Endothelial cell of umbilical vein (primary cell): ENCODE measurements around the gene TMSB10. TPM values are rescaled to one million over a fixed set of nuclear protein-coding genes. Genes with fewer than 3 reads are reported as not detected.

Experiments used
- BruUV-seq: library from RNA; stranded (reverse); fragments of 400-500 nt; replicated peaks from 2 replicates; lab custom pipeline; 2021; lab: Mats Ljungman, UMichigan
- CTCF ChIA-PET: fragments of 300-600, 350-600 bp; sonication (Branson Sonifier 250); formaldehyde crosslinking; loops from one replicate; lab custom pipeline; 2021; ENCODE audit warnings: antibody characterized with exemption, inconsistent platforms; lab: Charles Lee
- POLR2A ChIA-PET: fragments of 300-600, 350-600 bp; sonication (Branson Sonifier 250); formaldehyde crosslinking; loops from one replicate; lab custom pipeline; 2021; ENCODE audit warnings: antibody characterized with exemption, inconsistent platforms; lab: Charles Lee
- DNase-seq: peaks from one replicate; pipeline ENCODE4 v3.0.0-alpha.2; 2011; ENCODE audit warnings: low read depth, low spot score
- FAIRE-seq: peaks from 2 replicates; lab custom pipeline; 2011; peaks lifted over from hg19 to GRCh38; lab: Jason Lieb, UNC
- H2AFZ ChIP-seq: 2 replicates; pipeline ENCODE4 v1.6.0; 2012; ENCODE audit warnings: low read depth, low read length, control low read depth, inconsistent platforms
- H3K27ac ChIP-seq: 2 replicates; pipeline ENCODE4 v1.5.1; 2011; ENCODE audit warnings: low read depth, mild to moderate bottlenecking, control low read depth, low read length, moderate library complexity; ENCODE audit not compliant: insufficient read depth
- H3K27me3 ChIP-seq, 2 experiments: 2 replicates each; pipeline versions ENCODE4 v1.6.0 to v1.6.1; 2011; ENCODE audit warnings: low read length in 2 of 2, mixed read lengths in 1 of 2; ENCODE audit not compliant: control insufficient read depth in 2 of 2, insufficient read depth in 2 of 2
- H3K36me3 ChIP-seq, 2 experiments: 2 replicates in 1 of 2; 3 replicates in 1 of 2; pipeline ENCODE4 v1.5.1; 2011; ENCODE audit warnings: low read length in 2 of 2, mild to moderate bottlenecking in 1 of 2, moderate library complexity in 1 of 2; ENCODE audit not compliant: control insufficient read depth in 2 of 2, insufficient read depth in 2 of 2; ENCODE audit errors: extremely low read depth in 1 of 2
- H3K4me1 ChIP-seq: 3 replicates; pipeline ENCODE4 v1.5.1; 2011; ENCODE audit warnings: mild to moderate bottlenecking, low read length; ENCODE audit not compliant: control insufficient read depth, insufficient read depth; ENCODE audit errors: extremely low read depth
- H3K4me2 ChIP-seq: 2 replicates; pipeline ENCODE4 v1.6.1; 2011; ENCODE audit warnings: low read length, control low read depth, mixed read lengths; ENCODE audit not compliant: insufficient read depth
- H3K4me3 ChIP-seq, 3 experiments: fragments of 200-600 bp in 1 of 3; sonication (generic), shearing (Covaris generic) in 1 of 3; replicated peaks in 1 of 3; 2 replicates each; pipeline ENCODE4 v1.5.1; 2011 to 2016; ENCODE audit warnings: control low read depth in 3 of 3, low read length in 3 of 3, mild to moderate bottlenecking in 2 of 3, inconsistent platforms in 1 of 3, low read depth in 1 of 3, moderate library complexity in 1 of 3; ENCODE audit not compliant: insufficient read depth in 1 of 3
- H3K79me2 ChIP-seq: 2 replicates; pipeline ENCODE4 v1.6.0; 2012; ENCODE audit warnings: low read length, inconsistent platforms; ENCODE audit not compliant: control insufficient read depth, insufficient read depth
- H3K9ac ChIP-seq: replicated peaks from 2 replicates; pipeline ENCODE3; 2011; ENCODE audit warnings: low read length, control low read depth; ENCODE audit not compliant: insufficient read depth; ENCODE audit errors: extremely low read depth
- H3K9me1 ChIP-seq: replicated peaks from 3 replicates; pipeline ENCODE4 v1.6.0; 2011; ENCODE audit warnings: mild to moderate bottlenecking, low read length; ENCODE audit not compliant: control insufficient read depth, insufficient read depth; ENCODE audit errors: extremely low read depth
- H3K9me3 ChIP-seq: replicated peaks from 2 replicates; pipeline ENCODE4 v1.5.1; 2012; ENCODE audit warnings: low read length, inconsistent platforms; ENCODE audit not compliant: control insufficient read depth, insufficient read depth
- H4K20me1 ChIP-seq: replicated peaks from 2 replicates; pipeline ENCODE3; 2011; ENCODE audit warnings: mild to moderate bottlenecking, low read length; ENCODE audit not compliant: control insufficient read depth, insufficient read depth; ENCODE audit errors: extremely low read depth
- CTCF ChIP-seq, 2 donors: IDR thresholded peaks; 1 replicate in 1 of 2; 2 replicates in 1 of 2; pipeline ENCODE4 v1.5.1; 2011; ENCODE audit warnings: low read length in 2 of 2, mild to moderate bottlenecking in 2 of 2, moderate library complexity in 2 of 2, control low read depth in 1 of 2, inconsistent platforms in 1 of 2, low read depth in 1 of 2; ENCODE audit not compliant: insufficient read depth in 1 of 2; ENCODE audit errors: extremely low read depth in 1 of 2
- MAX ChIP-seq: IDR thresholded peaks from 2 replicates; pipeline ENCODE4 v1.6.1; 2011; ENCODE audit not compliant: insufficient read depth, insufficient read length
- dilution Hi-C: fragments of 300-500 bp; cut with MboI; formaldehyde crosslinking; loops from one replicate; pipeline ENCODE4 v1.15.0; 2019; ENCODE audit warnings: low sequenced_read_pairs; ENCODE audit not compliant: extremely low pct_ligation_motif_present
- intact Hi-C: fragments of 100-400 bp; cut with micrococcal nuclease; formaldehyde crosslinking; loops from one replicate; pipeline ENCODE4 v1.10.0; 2022
- polyA plus RNA-seq, 4 experiments: library from polyadenylated mRNA; depleted of rRNA in 3 of 4; stranded (reverse) in 3 of 4; unstranded in 1 of 4; fragments of >200 nt; gene quantifications; 2 replicates each; pipeline versions ENCODE4 v1.2.1 to v1.2.3, GENCODE V29; 2011 to 2012; ENCODE audit warnings: missing spikeins in 1 of 4
- total RNA-seq: library from RNA; stranded (reverse); gene quantifications from 2 replicates; pipeline ENCODE4 v1.2.3, GENCODE V29; 2021

TMSB10 gene
- total and polyA plus RNA-seq, 2 donors (not counting 3 experiments of a cell fraction or from before 2014, with no cell fraction given) = 2,774 to 4,015 TPM

- H3K79me2 ChIP-seq = no peaks in the 10 kb centered on the region
- H4K20me1 ChIP-seq = no peaks in the 10 kb centered on the region
- dilution Hi-C loops = no loop called here
- CTCF ChIA-PET = interaction anchor here (0.6 to 3.2 kb wide), 20 partner anchors 9 to 388 kb away, joined by 3 to 31 read pairs (median 4); partner anchors contain the start of gene TMSB10
- intact Hi-C loops = loop anchor here (1.0 to 5.0 kb wide), 5 partner anchors 23 to 425 kb away; partner anchors contain the start of genes SUCLG1 and TMSB10
- no peak overlapping the region for H2AFZ ChIP-seq
- peak overlapping the region; percentile 0 for H3K9ac ChIP-seq
- H3K36me3 ChIP-seq = no peaks in the 10 kb centered on the region
- peaks cover 40 to 41% of the 10 kb centered on the region in 2 experiments for H3K27me3 ChIP-seq
- H3K4me3 ChIP-seq = no peak overlapping the region
- peaks cover 16% of the 10 kb centered on the region for H3K4me1 ChIP-seq
- TF ChIP-seq CTCF (IDR thresholded peaks at IDR 0.05; ENCODE audit: extremely low read depth in 1 of 2, insufficient read depth in 1 of 2, low read depth in 1 of 2, low read length in 2 of 2) = peak in 1 of 2 donors; percentile 2
- no peak for TF ChIP-seq MAX
- no peaks in the 10 kb centered on the region for H3K9me3 ChIP-seq
- no peaks in the 10 kb centered on the region for H3K9me1 ChIP-seq
- DNase-seq (no peak), FAIRE-seq (no peak)
- H3K27ac ChIP-seq = no peak overlapping the region
- POLR2A ChIA-PET = interaction anchor here (1.2 kb wide), 1 partner anchor 24 kb away, joined by 4 read pairs; no protein-coding TSS in a partner anchor
- H3K4me2 ChIP-seq = peak overlapping the region; percentile 80
- no TSS peak for BruUV-seq
Measured at GRCh38 chr2:84882414-84882738, 23.1 kb upstream of the TMSB10 start.
